PC-3 (cell line): ENCODE measurements around the gene PTGS1. TPM values are rescaled to one million over a fixed set of nuclear protein-coding genes. Genes with fewer than 3 reads are reported as not detected.

Experiments
- ATAC-seq: fragments of 200-7000 bp; cut with Tn5 transposase; 2 replicates; pipeline ENCODE4 v1.9.1; 2020; ENCODE audit warnings: mild to moderate bottlenecking, moderate library complexity
- BruUV-seq: library from RNA; stranded (reverse); fragments of 400-500 nt; replicated peaks from 2 replicates; lab custom pipeline; 2021; lab: Mats Ljungman, UMichigan
- CTCF ChIA-PET: fragments of 300-600 bp; sonication (Branson Sonifier 250); formaldehyde crosslinking; loops from one replicate; lab custom pipeline; 2022; ENCODE audit warnings: antibody characterized with exemption; lab: Charles Lee
- POLR2A ChIA-PET: fragments of 300-600 bp; sonication (Branson Sonifier 250); formaldehyde crosslinking; loops from one replicate; lab custom pipeline; 2022; ENCODE audit warnings: antibody characterized with exemption; ENCODE audit not compliant: unreplicated experiment; lab: Charles Lee
- DNase-seq: peaks from one replicate; pipeline ENCODE4 v3.0.0-alpha.2; 2015
- H2AFZ ChIP-seq: fragments of 300-600 bp; sonication (generic); 2 replicates; pipeline ENCODE4 v1.6.0; 2016; ENCODE audit warnings: antibody characterized with exemption, low read length
- H3F3A ChIP-seq: fragments of 300-600 bp; sonication (generic); one replicate; pipeline ENCODE4 v1.6.0; 2017; ENCODE audit warnings: antibody characterized with exemption, low read length, control low read depth, mild to moderate bottlenecking; ENCODE audit not compliant: unreplicated experiment
- H3K27ac ChIP-seq: fragments of 300-600 bp; sonication (generic); 2 replicates; pipeline ENCODE4 v1.5.1; 2016; ENCODE audit warnings: mild to moderate bottlenecking, low read length
- H3K27me3 ChIP-seq: fragments of 300-600 bp; sonication (generic); 2 replicates; pipeline ENCODE4 v1.6.1; 2016; ENCODE audit warnings: low read length, mixed read lengths
- H3K36me3 ChIP-seq: fragments of 300-600 bp; sonication (generic); 2 replicates; pipeline ENCODE4 v1.6.1; 2016; ENCODE audit warnings: low read depth, mixed run types, low read length, mixed read lengths
- H3K4me1 ChIP-seq: fragments of 300-600 bp; sonication (generic); 2 replicates; pipeline ENCODE4 v1.5.1; 2016; ENCODE audit warnings: low read length; ENCODE audit not compliant: insufficient read depth
- H3K4me2 ChIP-seq: fragments of 300-600 bp; sonication (generic); 2 replicates; pipeline ENCODE4 v1.6.0; 2016; ENCODE audit warnings: low read length
- H3K4me3 ChIP-seq: fragments of 300-600 bp; sonication (generic); 2 replicates; pipeline ENCODE4 v1.5.1; 2016; ENCODE audit warnings: mild to moderate bottlenecking, low read length, mixed read lengths
- H3K79me2 ChIP-seq: fragments of 300-600 bp; sonication (generic); 2 replicates; pipeline ENCODE4 v1.6.1; 2017; ENCODE audit warnings: low read length, mixed read lengths
- H3K9ac ChIP-seq: fragments of 300-600 bp; sonication (generic); 2 replicates; pipeline ENCODE4 v1.6.0; 2016; ENCODE audit warnings: mild to moderate bottlenecking, low read length
- H3K9me2 ChIP-seq: fragments of 300-600 bp; sonication (generic); replicated peaks from 2 replicates; pipeline ENCODE4 v1.6.1; 2016; ENCODE audit warnings: mixed run types, low read length, mixed read lengths
- H3K9me3 ChIP-seq: fragments of 300-600 bp; sonication (generic); 2 replicates; pipeline ENCODE4 v1.6.1; 2016; ENCODE audit warnings: low read length, mixed read lengths
- H4K20me1 ChIP-seq: fragments of 300-600 bp; sonication (generic); 2 replicates; pipeline ENCODE4 v1.6.1; 2016; ENCODE audit warnings: low read length, mixed read lengths
- EZH2 ChIP-seq: fragments of 300-600 bp; sonication (generic); IDR thresholded peaks from one replicate; pipeline ENCODE4 v1.6.1; 2017; ENCODE audit warnings: antibody characterized with exemption, mild to moderate bottlenecking, low read length; ENCODE audit not compliant: unreplicated experiment
- EZH2phosphoT487 ChIP-seq: fragments of 300-600 bp; sonication (generic); IDR thresholded peaks from 2 replicates; pipeline ENCODE4 v1.6.1; 2018; ENCODE audit warnings: mild to moderate bottlenecking, antibody characterized with exemption, low read length, borderline replicate concordance
- intact Hi-C: fragments of 100-400 bp; cut with micrococcal nuclease; formaldehyde crosslinking; loops from 2 replicates; pipeline ENCODE4 v1.9.0; 2023
- total RNA-seq: library from RNA; depleted of rRNA; stranded (reverse); fragments of >200 nt; gene quantifications from 2 replicates; pipeline ENCODE4 v1.2.3, GENCODE V29; 2014
- TF ChIP-seq, protein P1 (sequence below): fragments of 300-600 bp; sonication (generic); conservative IDR thresholded peaks from 2 replicates; pipeline ENCODE4 v1.5.1; 2017; ENCODE audit warnings: antibody characterized with exemption, low read depth, mild to moderate bottlenecking, low read length

PTGS1 gene
- total RNA-seq, 1 experiment from 2014 or later, result 0.44 TPM

DNA sequence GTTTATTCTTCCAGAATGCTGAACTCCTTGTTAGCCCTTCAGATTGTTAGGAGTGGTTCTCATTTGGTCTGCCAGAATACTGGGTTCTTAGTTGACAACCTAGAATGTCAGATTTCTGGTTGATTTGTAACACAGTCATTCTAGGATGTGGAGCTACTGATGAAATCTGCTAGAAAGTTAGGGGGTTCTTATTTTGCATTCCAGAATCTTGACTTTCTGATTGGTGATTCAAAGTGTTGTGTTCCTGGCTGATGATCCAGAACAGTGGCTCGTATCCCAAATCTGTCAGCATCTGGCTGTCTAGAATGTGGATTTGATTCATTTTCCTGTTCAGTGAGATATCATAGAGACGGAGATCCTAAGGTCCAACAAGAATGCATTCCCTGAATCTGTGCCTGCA, 21.9 kb downstream of the PTGS1 start:
- TF ChIP-seq EZH2, result no peak
- TF ChIP-seq, protein P1, sequence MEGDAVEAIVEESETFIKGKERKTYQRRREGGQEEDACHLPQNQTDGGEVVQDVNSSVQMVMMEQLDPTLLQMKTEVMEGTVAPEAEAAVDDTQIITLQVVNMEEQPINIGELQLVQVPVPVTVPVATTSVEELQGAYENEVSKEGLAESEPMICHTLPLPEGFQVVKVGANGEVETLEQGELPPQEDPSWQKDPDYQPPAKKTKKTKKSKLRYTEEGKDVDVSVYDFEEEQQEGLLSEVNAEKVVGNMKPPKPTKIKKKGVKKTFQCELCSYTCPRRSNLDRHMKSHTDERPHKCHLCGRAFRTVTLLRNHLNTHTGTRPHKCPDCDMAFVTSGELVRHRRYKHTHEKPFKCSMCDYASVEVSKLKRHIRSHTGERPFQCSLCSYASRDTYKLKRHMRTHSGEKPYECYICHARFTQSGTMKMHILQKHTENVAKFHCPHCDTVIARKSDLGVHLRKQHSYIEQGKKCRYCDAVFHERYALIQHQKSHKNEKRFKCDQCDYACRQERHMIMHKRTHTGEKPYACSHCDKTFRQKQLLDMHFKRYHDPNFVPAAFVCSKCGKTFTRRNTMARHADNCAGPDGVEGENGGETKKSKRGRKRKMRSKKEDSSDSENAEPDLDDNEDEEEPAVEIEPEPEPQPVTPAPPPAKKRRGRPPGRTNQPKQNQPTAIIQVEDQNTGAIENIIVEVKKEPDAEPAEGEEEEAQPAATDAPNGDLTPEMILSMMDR, result no peak
- no peak for TF ChIP-seq EZH2phosphoT487
- no peaks in the 10 kb centered on the region for H3K4me1 ChIP-seq
- H3K36me3 ChIP-seq, result no peaks in the 10 kb centered on the region
- no peak overlapping the region for H3K4me3 ChIP-seq
- H3F3A ChIP-seq, result no peaks in the 10 kb centered on the region
- no peak for ATAC-seq
- no peak overlapping the region for H3K4me2 ChIP-seq
- DNase-seq, result no peak
- intact Hi-C loops, result no loop called here
- H3K9me2 ChIP-seq, result no peaks in the 10 kb centered on the region
- ChIA-PET CTCF (no interaction called here), POLR2A (no interaction called here)
- H2AFZ ChIP-seq, result no peak overlapping the region
- H3K27me3 ChIP-seq, result no peaks in the 10 kb centered on the region
- H4K20me1 ChIP-seq, result no peaks in the 10 kb centered on the region
- BruUV-seq, result no TSS peak
- no peaks in the 10 kb centered on the region for H3K9me3 ChIP-seq
- no peaks in the 10 kb centered on the region for H3K79me2 ChIP-seq
- no peak overlapping the region for H3K9ac ChIP-seq
- H3K27ac ChIP-seq, result no peak overlapping the region

DNA sequence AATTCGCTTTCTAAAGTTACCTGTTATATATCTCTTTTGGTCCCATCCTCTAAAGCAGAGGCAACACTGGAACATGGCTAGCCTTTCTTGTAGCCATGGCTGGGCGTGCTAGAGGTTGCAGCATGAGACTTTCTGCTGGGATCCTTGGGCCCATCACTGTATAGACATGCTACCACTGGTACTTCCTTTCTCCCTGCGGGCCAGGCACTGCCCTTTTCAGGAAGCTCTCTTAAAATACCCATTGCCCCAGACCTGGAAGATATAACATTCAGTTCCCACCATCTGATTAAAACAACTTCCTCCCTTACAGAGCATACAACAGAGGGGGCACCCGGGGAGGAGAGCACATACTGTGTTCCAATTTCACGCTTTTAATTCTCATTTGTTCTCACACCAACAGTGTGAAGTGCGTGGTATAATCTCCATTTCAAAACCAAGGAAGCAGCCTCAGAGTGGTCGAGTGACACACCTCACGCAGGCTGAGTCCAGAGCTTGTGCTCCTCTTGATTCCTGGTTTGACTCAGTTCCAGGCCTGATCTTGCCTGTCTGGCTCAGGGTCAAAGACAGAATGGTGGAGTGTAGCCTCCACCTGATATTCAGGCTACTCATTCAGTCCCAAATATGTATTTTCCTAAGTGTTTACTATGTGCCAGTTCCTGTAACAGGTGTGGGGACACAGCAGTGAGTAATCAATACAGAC, 22.6 kb downstream of the PTGS1 start:
- Histone ChIP-seq H3F3A (no peaks in the 10 kb centered on the region), H3K9me2 (no peaks in the 10 kb centered on the region), H3K4me3 (no peak overlapping the region), H3K4me2 (no peak overlapping the region), H3K27ac (no peak overlapping the region), H2AFZ (no peak overlapping the region), H3K9ac (no peak overlapping the region), H3K36me3 (no peaks in the 10 kb centered on the region), H3K79me2 (no peaks in the 10 kb centered on the region), H4K20me1 (no peaks in the 10 kb centered on the region), H3K27me3 (no peaks in the 10 kb centered on the region), H3K4me1 (no peaks in the 10 kb centered on the region), H3K9me3 (no peaks in the 10 kb centered on the region)
- no TSS peak for BruUV-seq
- ChIA-PET POLR2A (no interaction called here), CTCF (no interaction called here)
- no peak for DNase-seq
- TF ChIP-seq, protein P1, result no peak
- TF ChIP-seq EZH2phosphoT487 (no peak), EZH2 (no peak)
- ATAC-seq, result no peak
- intact Hi-C loops, result no loop called here

DNA sequence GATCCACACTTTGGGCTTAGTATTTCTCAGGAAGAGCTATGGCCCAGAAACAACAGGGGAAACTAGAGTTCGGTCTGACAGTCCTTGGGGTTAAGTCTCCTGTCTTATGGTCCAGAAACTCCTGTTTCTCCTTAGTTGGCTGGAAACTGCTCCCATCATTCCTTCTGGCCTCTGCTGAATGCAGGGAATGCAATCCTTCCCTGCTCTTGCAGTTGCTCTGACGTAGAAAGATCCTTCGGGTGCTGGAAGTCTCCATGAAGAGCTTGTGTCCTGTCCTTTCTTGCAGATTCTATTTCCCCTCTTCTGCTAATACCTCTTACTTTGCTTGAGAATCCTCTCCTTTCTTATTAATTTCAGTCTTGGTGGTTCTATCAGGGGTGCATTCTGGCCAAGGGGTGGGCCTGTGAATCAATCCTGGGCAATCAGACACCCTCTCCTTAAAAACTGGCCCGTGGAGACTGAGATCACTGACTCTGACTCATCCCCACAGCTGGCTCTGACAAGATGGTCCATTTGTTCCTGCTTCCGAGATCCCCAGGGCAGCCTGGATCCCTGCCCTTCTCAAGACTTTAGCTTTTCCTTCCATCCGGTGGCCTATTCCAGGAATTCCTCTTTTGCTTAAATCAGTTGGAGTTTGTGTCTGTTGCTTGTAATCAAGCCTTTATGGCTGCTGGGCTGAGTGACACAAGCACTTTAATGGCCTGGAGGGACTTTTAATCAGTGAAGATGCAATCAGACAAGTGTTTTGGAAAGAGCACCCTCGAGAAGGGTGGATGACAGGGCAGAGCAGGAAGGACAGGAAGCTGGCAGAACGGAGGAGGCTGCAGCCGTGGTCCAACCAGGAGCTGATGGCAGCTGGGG, 23.7 kb downstream of the PTGS1 start:
- DNase-seq, result peak; percentile 18

More for the DNA sequence above, 23.7 kb downstream of the PTGS1 start:
- ChIA-PET POLR2A (no interaction called here), CTCF (no interaction called here)
- Histone ChIP-seq H3K9me2 (no peaks in the 10 kb centered on the region), H2AFZ (no peak overlapping the region), H3K27me3 (no peaks in the 10 kb centered on the region), H4K20me1 (no peaks in the 10 kb centered on the region), H3K36me3 (no peaks in the 10 kb centered on the region), H3K4me2 (no peak overlapping the region), H3K9me3 (no peaks in the 10 kb centered on the region), H3K9ac (no peak overlapping the region), H3K4me3 (no peak overlapping the region), H3F3A (no peaks in the 10 kb centered on the region), H3K79me2 (no peaks in the 10 kb centered on the region), H3K4me1 (no peaks in the 10 kb centered on the region), H3K27ac (no peak overlapping the region)
- TF ChIP-seq, protein P1, result no peak
- no peak for TF ChIP-seq EZH2phosphoT487
- no peak for TF ChIP-seq EZH2
- BruUV-seq, result no TSS peak
- intact Hi-C loops, result no loop called here
- no peak; the same call in 1 of the 2 replicates for ATAC-seq
